HepG2 (cell line): ENCODE results near the gene CALU. TPM values are rescaled to one million over a fixed set of nuclear protein-coding genes. Genes with fewer than 3 reads are reported as not detected.

ENCODE experiments used
- ATF1 ChIP-seq: IDR thresholded peaks from 2 replicates; pipeline ENCODE4 v1.6.1; 2016; ENCODE audit warnings: mild to moderate bottlenecking, control low read depth
- MAFK ChIP-seq, 2 experiments: IDR thresholded peaks in 1 of 2; conservative IDR thresholded peaks in 1 of 2; 2 replicates each; pipeline ENCODE4 v1.6.1; 2011; ENCODE audit warnings: improper control_type of control experiment in 2 of 2, low read length in 2 of 2
- NRL ChIP-seq: sonication (generic); formaldehyde crosslinking; IDR thresholded peaks from 2 replicates; pipeline ENCODE4 v1.5.0; 2020; ENCODE audit warnings: missing genetic modification reagents, mild to moderate bottlenecking, moderate library complexity, borderline replicate concordance
- PHF5A ChIP-seq: IDR thresholded peaks from one replicate; pipeline ENCODE4 v1.6.1; 2018; ENCODE audit warnings: low read depth, missing genetic modification reagents; ENCODE audit not compliant: unreplicated experiment
- PHF8 ChIP-seq: sonication (generic); formaldehyde crosslinking; IDR thresholded peaks from 2 replicates; pipeline ENCODE4 v1.5.0; 2020; ENCODE audit warnings: missing genetic modification reagents
- RERE ChIP-seq: IDR thresholded peaks from 2 replicates; pipeline ENCODE4 v1.6.1; 2016; ENCODE audit warnings: low read depth, missing genetic modification reagents, missing compliant biosample characterization
- ZBTB46 ChIP-seq: sonication (generic); formaldehyde crosslinking; IDR thresholded peaks from 2 replicates; pipeline ENCODE4 v1.4.0; 2020; ENCODE audit warnings: mild to moderate bottlenecking, missing genetic modification reagents, borderline replicate concordance
- ZMYM2 ChIP-seq: sonication (generic); formaldehyde crosslinking; IDR thresholded peaks from 2 replicates; pipeline ENCODE4 v1.8.0; 2022; ENCODE audit warnings: mild to moderate bottlenecking, missing genetic modification reagents
- ZNF121 ChIP-seq: sonication (generic); formaldehyde crosslinking; IDR thresholded peaks from 2 replicates; pipeline ENCODE4 v1.5.0; 2020; ENCODE audit warnings: mild to moderate bottlenecking, missing genetic modification reagents
- ZNF3 ChIP-seq: IDR thresholded peaks from 2 replicates; pipeline ENCODE4 v1.7.0; 2017; ENCODE audit warnings: inconsistent platforms
- ZNF501 ChIP-seq: sonication (generic); formaldehyde crosslinking; IDR thresholded peaks from 2 replicates; pipeline ENCODE4 v1.5.1; 2020; ENCODE audit warnings: mild to moderate bottlenecking, moderate library complexity, missing genetic modification reagents
- ZNF644 ChIP-seq: IDR thresholded peaks from 2 replicates; pipeline ENCODE4 v1.6.1; 2016; ENCODE audit warnings: low read depth
- ZNF646 ChIP-seq: sonication (generic); formaldehyde crosslinking; IDR thresholded peaks from 2 replicates; pipeline ENCODE4 v1.9.0; 2021; ENCODE audit warnings: mild to moderate bottlenecking, missing genetic modification reagents
- polyA plus RNA-seq, 8 experiments: library from polyadenylated mRNA; depleted of rRNA in 3 of 8; stranded (reverse) in 7 of 8; unstranded in 1 of 8; fragments of >200 nt; fragmentation: Illumina TruSeq in 4 of 8; extraction: Trizol in 4 of 8; gene quantifications; 2 replicates each; pipeline versions ENCODE4 v1.2.1 to v1.2.3, GENCODE V29; 2011 to 2016; ENCODE audit warnings: low read depth in 4 of 8, missing spikeins in 1 of 8, mixed read lengths in 1 of 8; ENCODE audit not compliant: insufficient read depth in 1 of 8
- total RNA-seq, 5 experiments: library from RNA; depleted of rRNA; stranded (reverse); fragments of >200 nt; fragmentation: Illumina TruSeq; extraction: Trizol; gene quantifications; 2 replicates each; pipeline ENCODE4 v1.2.3, GENCODE V29; 2016; ENCODE audit warnings: low read depth in 1 of 5

CALU gene
- total and polyA plus RNA-seq, 2 of the 13 experiments (the other 11 are each of a cell fraction or from before 2014, with no cell fraction given), result 198 to 252 TPM

GRCh38 chr7:128739048-128739962 lies at the start of gene CALU (continued):
- peak; percentile 77; the same call in 1 of the 2 replicates for TF ChIP-seq NRL (CRISPR knock-in tag)
- no peak for TF ChIP-seq MAFK (conservative IDR thresholded peaks at IDR 0.05 in 1 of 2, IDR thresholded peaks at IDR 0.05 in 1 of 2; ENCODE audit: low read length in 2 of 2)
- TF ChIP-seq ZMYM2 (CRISPR knock-in tag), result no peak
- peak; percentile 60 for TF ChIP-seq ZNF501 (CRISPR knock-in tag)
- TF ChIP-seq ZNF646 (CRISPR knock-in tag), result no peak
- TF ChIP-seq RERE, result no peak
- TF ChIP-seq ATF1 (CRISPR knock-in tag), result peak; percentile 78
- no peak; the same call in none of the 2 replicates for TF ChIP-seq ZNF121 (CRISPR knock-in tag)
- TF ChIP-seq ZNF3 (CRISPR knock-in tag), result no peak
- no peak for TF ChIP-seq PHF5A (CRISPR knock-in tag)
- no peak for TF ChIP-seq ZNF644 (CRISPR knock-in tag)
- TF ChIP-seq ZBTB46 (CRISPR knock-in tag), result no peak
- peak; percentile 91 for TF ChIP-seq PHF8 (CRISPR knock-in tag)
